Stimulated activated CD4-positive, alpha-beta T cell treated with anti-CD3 and anti-CD28 coated beads, Interleukin-15, amount 100 ng/mL, for 1 hour (primary cell): ENCODE results near the gene TRIM74.
"Not testable (repeated sequence)": the region's sequence is repeated elsewhere in the genome, so short reads cannot be mapped to it uniquely, and the experiment has no call there.

Experiments used
- DNase-seq, 2 donors: peaks; one replicate each; pipeline ENCODE4 v3.0.0-alpha.2; 2020; ENCODE audit warnings: low read depth in 1 of 2, low spot score in 1 of 2

The TRIM74 gene

DNA sequence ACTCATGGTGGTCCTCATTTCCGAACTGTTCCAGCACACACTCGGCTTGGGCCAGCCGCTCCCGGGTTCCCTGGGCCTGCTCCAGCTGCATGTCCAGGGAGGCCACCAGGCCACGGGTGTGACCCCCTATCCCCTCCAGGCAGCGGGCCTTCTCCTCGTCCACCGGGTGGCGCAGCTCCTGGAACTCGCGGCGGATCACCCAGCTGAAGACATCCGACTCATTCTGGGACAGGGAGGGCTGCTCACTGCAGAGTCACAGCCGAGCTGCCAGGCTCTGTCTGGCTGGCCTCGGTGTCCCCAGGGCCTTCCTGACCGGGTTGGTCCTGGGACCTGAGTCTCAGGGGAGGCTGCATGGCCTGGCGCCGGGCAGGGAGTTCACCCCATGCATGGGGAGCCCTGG lies 9.2 kb downstream of the TRIM74 start:
- DNase-seq = not testable (repeated sequence)

DNA sequence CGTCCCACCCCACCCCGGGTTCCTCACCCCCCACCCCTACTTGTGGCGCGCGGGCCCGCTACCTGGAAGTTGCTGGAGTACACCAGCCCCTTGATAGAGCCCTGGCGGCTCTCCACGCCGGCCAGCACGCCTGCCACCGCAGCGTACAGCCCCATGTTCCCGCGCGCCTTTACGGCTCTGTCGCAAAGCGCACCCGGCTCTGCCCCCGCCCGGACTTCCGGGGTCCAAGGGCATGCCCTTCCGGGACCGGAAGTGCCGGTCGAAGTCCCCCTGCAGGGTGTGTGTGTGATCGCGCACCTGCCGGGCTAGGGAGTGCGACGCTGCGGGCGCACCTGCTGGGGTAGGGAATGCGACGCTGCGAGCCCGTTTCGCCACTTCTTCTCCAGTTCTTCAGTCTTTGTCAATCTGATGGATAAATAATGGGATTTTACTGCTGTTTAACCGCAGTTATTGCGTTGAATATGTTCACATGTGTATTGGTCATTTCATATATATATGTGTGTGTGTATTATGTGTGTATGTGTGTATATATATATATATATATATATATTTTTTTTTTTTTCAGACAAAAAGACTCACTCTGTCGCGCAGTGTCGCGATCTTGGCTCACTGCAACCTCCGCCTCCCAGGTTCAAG lies 14.6 kb downstream of the TRIM74 start:
- not testable (repeated sequence) for DNase-seq

DNA sequence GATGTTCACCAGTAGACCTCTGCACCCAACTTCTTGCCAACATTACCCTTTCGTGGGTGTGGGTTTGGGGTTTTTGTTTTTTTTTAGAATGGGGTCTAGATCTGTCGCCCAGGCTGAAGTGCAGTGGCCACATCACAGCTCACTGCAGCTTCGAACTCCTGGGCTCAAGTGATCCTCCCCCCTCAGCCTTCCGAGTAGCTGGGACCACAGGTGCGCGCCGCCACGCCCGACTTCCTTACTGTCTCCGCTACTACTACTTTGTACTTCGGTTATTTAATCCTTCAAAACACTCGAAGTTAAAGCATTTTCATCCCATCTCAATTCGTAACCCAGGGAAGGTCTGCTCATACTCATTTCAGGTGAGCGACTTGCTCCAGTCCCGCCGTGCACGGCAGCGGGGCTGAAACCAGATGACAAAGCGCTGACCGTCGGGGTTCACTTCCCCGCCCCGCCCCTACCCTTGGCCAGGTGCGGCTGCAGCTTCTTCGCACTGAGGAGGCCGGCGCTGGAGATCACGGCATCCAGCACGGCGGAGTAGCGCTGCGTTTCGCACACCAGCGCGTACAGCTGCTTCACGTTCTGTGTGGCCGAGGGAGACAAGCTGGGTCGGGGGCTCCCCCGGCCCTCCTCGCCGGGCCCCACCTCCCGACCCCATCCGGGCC lies 15.2 kb downstream of the TRIM74 start:
- DNase-seq = not testable (repeated sequence)

DNA sequence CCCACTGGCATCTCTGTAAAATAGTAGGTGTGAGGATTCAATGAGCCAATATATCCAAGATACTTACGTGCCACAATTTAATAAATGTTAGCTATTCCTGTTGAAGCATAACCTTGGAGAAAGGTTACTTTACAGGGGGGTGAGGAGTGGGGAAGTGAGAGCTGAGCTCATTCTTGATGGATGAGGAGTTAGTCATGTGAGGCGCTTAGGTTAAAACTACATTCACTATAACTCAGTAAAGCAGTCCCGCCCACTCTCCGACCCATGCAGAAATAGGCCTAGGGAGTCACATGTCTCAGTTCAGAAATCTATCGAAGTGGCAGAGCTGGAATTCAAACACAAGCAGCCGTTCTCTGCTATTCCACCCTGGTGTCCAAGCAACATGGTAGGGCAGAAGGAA lies 18.8 kb downstream of the TRIM74 start:
- not testable (repeated sequence) for DNase-seq

DNA sequence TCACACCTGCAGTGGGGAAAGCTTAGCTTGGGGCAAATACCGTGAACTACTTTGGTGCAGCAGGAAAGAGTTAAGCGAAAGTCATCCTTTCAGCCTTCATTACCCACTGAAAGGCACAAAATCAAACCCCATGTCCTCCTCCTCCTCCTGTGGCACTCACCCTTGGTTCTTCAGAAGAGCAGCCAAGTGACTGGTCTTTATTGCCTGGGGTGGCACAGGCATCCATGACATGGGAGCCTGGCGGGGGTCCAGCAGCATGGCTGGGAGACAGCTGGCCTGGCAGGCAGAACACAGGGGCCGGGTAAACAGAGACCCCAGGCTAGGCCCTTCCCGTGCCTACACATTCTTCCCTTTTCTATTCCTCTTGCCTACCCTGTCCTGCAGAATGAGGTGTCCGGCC lies 19.6 kb downstream of the TRIM74 start:
- DNase-seq = not testable (repeated sequence)

DNA sequence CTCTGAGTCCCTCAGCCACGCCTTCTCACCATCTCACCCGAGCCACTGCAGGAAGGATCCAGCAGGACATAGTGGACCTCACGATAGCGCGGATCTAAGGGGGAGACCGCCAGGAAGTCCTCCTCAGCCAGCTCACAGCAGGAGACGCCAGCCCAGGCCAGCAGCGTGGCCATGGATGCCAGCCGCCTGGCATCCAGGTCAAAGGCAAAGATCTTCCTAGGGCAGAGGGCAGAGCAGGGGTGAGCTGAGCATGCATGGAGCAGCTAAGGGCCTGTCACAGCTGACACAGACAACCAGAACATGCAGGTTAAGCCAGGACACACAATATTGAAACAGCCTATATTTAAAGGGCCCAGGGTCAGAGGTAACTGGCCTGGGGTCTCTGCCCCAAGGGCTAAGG lies 20.0 kb downstream of the TRIM74 start:
- not testable (repeated sequence) for DNase-seq

DNA sequence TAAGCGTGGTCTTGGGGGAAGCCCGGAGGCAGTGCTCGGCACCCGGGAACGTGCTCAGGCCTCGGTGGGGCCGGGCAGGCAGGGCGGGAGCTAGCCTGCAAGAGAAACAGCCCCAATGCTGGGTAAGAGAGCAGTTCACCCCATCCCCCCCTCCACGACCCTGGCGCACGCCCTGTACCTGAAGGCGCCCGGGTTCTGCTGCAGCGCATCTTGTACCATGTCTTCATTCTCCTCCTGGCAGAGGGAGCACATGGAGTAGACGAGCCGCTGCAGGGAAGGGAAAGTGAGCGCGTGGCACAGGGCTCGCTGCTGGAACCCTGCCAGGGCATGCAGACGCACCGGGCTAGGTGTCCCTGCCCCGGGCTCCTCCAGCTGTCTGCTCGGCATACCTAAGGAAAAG lies 20.6 kb downstream of the TRIM74 start:
- DNase-seq = not testable (repeated sequence)

DNA sequence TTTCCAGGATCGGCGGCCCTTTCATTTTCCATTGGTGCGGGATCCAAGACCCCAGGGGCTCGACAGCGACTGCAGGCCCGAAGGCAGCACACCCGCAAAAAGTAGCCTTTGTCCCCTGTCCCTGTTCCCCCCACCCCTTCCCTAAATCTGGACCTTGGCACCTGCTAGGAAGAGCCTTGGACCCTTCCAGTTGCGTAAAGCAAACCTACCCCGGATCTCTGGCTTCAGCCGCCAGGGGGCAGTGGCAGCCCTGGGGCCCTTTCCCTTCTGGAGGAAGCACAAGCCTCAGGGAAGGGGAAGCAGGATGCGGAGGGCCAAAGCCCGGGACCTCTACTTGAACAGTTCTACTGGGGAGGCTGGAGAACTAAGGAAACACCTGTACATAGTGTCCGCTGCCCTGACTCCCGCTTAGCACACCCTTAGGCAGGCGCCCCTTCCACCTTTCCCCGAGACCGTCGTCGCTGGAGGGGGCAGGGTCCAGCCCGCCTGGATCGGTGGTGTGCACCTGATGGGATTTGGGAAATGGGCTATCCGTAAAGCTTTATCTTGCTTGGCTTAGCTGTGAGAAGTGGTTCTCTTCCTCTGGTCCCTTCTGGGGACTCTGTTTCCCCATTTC lies 23.0 kb downstream of the TRIM74 start:
- DNase-seq = not testable (repeated sequence)

DNA sequence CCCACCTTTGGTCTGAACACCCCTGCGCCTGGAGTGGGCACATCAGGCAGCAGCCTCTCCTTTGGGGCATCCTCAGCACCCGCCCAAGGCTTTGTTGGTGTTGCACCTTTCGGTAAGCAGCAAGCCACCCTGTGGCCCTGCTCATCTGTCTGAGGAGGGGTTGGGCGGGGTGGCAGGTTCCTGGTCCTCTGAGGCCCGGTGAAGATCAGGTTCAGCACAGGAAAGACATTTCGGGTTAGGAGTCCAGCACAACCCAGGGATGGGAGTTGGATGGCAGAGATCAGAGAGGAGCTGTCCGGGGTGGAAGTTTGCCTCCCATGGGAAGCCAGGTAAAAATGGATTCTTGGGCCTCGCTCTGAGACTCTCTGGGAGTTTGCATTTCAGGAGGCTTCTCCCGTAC lies 23.7 kb downstream of the TRIM74 start:
- not testable (repeated sequence) for DNase-seq

DNA sequence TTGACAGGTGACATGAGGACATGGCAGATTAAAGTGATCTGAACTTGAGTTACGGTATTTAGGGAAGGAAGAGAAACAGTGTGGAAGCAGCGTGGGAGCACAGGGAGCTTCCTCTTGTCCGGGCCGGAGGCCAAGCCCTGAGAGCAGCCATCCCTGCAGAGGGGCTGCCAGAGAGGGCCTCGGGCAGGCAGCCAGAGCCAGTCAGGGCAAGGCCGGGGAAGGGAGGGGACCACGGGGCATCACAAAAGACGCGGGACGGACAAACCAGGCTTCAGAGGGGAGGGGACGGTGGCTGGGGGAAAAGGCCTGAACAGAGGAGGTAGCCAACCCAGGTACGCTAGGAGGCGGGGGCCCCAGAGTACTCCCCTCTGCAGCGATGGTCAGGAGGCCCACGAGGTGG lies 24.3 kb downstream of the TRIM74 start:
- not testable (repeated sequence) for DNase-seq

DNA sequence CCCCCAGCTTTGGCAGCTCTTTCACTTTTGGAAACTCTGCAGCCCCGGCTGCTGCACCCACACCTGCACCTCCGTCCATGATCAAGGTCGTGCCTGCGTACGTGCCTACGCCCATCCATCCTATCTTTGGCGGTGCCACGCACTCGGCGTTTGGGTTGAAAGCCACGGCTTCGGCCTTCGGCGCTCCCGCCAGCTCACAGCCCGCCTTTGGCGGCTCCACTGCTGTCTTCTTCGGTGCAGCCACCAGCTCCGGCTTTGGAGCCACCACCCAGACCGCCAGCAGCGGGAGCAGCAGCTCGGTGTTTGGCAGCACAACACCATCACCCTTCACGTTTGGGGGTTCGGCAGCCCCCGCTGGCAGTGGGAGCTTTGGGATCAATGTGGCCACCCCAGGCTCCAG lies 26.3 kb downstream of the TRIM74 start:
- not testable (repeated sequence) for DNase-seq

DNA sequence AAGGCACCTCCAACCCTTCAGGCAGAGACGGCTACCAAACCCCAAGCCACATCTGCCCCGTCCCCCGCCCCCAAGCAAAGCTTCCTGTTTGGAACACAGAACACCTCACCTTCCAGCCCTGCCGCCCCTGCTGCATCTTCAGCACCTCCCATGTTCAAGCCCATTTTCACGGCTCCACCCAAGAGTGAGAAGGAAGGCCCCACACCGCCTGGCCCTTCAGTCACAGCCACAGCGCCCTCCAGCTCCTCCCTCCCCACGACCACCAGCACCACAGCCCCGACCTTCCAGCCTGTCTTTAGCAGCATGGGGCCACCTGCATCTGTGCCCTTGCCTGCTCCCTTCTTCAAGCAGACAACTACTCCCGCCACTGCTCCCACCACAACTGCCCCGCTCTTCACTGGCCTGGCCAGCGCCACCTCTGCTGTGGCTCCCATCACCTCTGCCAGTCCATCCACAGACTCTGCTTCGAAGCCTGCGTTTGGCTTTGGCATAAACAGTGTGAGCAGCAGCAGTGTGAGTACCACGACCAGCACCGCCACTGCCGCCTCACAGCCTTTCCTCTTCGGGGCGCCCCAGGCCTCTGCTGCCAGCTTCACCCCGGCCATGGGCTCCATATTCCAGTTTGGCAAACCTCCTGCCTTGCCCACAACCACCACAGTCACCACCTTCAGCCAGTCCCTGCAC lies 27.1 kb downstream of the TRIM74 start:
- DNase-seq = not testable (repeated sequence)

DNA sequence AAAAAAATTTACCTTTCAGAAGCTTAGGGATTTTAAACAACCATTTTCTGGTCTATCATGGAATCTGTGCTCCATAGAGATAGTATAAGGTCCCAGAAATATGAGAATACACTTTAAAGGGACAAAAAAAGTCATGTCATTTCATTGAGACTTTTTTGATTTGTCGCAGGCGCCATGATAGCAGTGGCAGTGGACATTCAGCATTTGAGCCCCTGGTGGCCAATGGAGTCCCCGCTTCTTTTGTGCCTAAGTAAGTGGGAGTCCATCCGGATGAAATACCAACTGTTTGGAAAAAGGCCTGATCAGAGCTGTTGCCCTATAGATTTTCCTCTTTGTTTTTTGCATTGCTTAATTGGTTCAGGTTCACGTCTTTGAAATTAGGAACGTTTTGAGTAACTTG lies 41.0 kb downstream of the TRIM74 start:
- not testable (repeated sequence) for DNase-seq

DNA sequence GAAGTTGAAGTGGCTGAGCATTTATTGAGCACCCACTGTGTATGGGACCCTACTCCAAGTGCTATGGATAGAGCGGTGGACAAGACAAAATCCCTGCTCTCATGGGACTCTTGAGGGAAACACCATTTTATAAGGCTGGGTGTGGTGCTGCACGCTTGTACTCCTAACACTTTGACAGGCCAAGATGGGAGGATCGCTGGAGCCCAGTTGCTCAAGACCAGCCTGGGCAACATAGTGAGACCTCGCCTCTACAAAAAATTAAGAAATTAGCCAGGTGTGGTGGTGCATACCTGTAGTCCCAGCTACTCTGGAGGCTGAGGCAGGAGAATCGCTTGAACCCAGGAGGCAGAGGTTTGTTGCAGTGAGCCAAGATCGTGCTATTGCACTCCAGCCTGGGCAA lies 41.5 kb downstream of the TRIM74 start:
- not testable (repeated sequence) for DNase-seq

DNA sequence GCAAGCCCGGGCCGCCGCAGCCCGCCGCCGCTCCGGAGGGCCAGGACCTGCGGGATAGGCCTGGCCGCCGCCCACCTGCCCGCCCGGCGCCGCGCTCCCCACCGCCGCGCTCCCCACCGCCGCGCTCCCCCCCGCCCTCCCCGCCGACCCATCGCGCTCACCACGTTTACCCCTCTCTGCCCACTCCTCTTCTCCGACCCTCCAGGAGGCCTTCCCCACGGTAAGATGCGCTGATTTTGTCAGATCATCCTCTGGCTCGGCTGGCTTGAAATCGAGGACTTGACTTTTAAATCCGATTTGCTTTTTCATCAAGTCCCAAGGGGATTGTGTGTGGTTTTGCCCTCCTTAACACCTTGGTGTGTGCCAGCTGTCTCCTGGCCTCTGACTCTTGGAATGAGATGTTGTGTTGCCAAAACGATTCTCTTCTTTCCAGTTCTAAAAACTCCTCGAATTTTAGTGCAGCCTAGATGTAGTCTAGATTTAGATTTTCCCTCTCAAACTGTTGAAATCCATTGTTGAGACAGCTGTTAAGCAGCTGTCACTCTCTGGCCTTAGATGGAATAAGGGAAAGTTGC lies 43.6 kb downstream of the TRIM74 start:
- DNase-seq = no peak

DNA sequence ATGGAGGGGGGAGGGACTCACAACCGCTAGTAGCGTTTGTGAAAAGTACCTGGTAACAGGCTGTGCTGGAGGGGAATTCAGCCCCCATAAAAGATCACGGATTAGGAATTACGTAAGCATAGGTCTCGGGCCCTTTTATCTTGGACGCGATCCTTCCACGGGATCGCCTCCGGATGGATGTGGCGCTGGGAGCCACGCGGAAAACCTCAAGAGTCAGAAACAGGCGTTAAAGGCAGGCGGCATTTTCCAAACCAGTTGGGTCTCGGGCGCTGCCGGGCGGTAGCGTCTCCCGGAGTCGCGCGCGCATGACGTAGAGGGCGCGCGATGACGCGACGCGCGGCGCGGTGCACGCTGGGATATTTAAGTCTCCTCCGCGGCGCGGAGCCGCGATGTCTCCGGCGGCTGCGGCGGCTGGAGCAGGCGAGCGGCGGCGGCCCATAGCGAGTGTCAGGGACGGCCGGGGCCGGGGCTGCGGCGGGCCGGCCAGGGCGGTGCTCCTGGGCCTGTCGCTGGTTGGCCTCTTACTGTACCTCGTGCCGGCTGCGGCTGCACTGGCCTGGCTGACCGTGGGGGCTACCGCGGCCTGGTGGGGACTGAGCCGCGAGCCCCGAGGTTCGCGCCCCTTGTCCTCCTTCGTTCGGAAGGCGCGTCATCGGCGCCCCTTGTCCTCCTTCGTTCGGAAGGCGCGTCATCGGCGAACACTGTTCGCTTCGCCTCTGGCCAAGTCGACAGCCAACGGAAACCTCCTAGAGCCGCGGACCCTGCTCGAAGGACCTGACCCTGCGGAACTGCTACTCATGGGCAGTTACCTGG lies 44.3 kb downstream of the TRIM74 start, which contains the start of gene POM121:
Gene POM121 (plus strand): TSS at position 363 of the 813 bp plus-strand sequence. CDS start 27 bp downstream, at position 390.
- DNase-seq = peak; percentile 67 to 77

DNA sequence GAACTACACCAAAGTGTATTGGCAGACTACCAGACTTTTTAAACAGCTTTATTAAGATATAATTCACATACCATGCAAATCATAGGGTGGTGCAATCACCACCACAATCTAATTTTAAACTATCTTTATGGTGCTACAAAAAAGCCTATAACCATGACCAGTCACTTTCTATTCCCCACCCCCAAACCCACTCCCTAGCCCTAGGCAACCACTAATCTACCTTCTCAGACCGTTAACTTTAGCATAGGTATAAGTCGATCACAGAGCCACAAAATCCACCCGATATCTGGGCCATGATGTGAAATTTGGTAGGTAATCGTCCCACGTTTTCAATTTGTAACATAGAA lies 44.9 kb downstream of the TRIM74 start:
- DNase-seq = no peak

DNA sequence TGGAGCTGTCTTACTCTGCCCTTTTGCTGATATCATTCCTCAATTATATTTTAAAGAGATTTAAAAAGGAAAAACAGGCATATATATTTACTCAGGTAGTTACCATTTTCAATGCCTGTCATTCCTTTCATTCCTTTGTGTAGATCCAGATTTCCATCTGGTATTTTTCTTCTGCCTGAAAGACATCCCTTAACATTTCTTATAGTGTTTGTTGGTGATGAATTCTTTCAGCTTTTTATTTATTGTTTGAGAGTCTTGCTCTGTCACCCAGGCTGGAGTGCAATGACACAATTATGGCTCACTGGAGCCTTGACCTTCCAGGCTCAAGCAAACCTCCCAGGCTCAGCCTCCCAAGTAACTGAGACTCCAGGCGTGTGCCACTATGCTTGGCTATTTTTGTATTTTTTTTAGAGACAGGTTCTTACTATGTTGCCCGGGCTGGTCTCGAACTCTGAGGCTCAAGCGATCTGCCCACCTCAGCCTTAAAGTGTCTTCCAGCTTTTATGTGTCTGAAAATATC lies 50.0 kb downstream of the TRIM74 start:
- DNase-seq = no peak

DNA sequence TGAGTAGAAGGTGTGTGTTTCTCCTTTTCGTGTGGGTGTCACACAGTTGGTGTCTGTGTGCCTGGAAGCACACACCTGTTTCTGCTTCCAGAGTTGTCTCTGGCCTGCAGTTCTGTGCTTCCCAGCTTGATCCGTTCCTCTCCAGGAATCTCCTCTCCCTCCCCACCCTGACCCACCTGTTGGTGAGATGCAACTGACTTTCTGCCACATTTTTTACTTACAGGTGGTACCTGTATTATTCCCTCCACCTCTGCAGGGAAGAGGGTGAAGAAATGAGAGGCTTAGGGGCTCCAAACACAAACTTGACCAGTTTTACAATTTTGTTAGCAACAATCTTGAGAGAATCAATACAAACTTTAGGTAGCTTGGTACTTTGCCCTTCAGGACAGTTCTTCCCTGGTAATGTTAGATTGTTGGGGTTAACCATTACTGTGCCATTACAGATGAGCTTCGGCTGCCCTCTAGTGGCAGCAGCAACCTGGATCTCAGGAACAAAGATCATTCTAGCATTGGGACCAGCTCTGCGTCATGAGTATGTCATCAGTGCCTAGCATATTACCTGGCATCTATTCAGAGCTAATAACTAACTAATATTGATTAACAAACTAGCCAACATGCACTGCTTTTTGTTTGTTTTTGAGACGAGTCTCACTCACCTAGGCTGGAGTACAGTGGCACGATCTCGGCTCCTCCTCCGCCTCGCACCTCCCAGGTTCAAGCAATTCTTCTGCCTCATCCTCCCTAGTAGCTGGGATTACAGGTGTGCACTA lies 54.3 kb downstream of the TRIM74 start:
- peak; percentile 7 to 38 for DNase-seq

DNA sequence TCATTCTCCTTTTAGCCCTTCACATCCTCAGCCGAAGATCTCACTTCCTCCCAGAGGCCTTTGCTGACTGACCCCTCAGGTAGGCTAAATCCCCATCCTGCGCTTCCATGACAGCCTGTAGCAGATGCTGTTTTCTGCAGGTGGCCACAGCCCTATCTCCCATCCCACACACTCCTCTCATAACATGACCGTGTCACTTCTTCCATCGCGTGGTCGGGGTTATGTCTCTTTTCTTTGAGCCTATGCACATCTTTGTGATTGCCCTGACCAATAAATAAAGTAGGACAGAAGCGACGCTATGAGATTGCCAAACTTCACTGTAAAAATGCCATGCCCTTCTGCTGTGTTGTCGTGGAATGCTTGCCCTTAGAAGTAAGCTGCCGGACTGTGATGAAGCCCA lies 55.5 kb downstream of the TRIM74 start:
- not testable (repeated sequence) for DNase-seq
